Keratinocyte (primary cell): ENCODE measurements around the gene HSD11B2. TPM values are rescaled to one million over a fixed set of nuclear protein-coding genes. Genes with fewer than 3 reads are reported as not detected.

Experiments
- DNase-seq: peaks from one replicate; pipeline ENCODE4 v3.0.0-alpha.2; 2011; ENCODE audit warnings: low read depth, missing footprints, low spot score
- FAIRE-seq: peaks from 2 replicates; lab custom pipeline; 2011; peaks lifted over from hg19 to GRCh38; lab: Jason Lieb, UNC
- H2AFZ ChIP-seq: 2 replicates; pipeline ENCODE4 v1.6.0; 2012; ENCODE audit warnings: low read length, control low read depth, inconsistent platforms; ENCODE audit not compliant: control insufficient read depth
- H3K27ac ChIP-seq: 2 replicates; pipeline ENCODE4 v1.5.1; 2011; ENCODE audit warnings: low read length; ENCODE audit not compliant: control insufficient read depth, insufficient read depth
- H3K27me3 ChIP-seq: 3 replicates; pipeline ENCODE4 v1.6.0; 2011; ENCODE audit warnings: low read length; ENCODE audit not compliant: control insufficient read depth, insufficient read depth; ENCODE audit errors: extremely low read depth
- H3K36me3 ChIP-seq, 2 experiments: 2 replicates in 1 of 2; 3 replicates in 1 of 2; pipeline ENCODE4 v1.5.1; 2011; ENCODE audit warnings: low read length in 2 of 2, mild to moderate bottlenecking in 1 of 2; ENCODE audit not compliant: control insufficient read depth in 2 of 2, insufficient read depth in 2 of 2; ENCODE audit errors: extremely low read depth in 1 of 2
- H3K4me1 ChIP-seq: 3 replicates; pipeline ENCODE4 v1.5.1; 2011; ENCODE audit warnings: low read length; ENCODE audit not compliant: control insufficient read depth, insufficient read depth; ENCODE audit errors: extremely low read depth
- H3K4me2 ChIP-seq: 3 replicates; pipeline ENCODE4 v1.6.0; 2011; ENCODE audit warnings: low read depth, low read length; ENCODE audit not compliant: control insufficient read depth, insufficient read depth; ENCODE audit errors: extremely low read depth
- H3K4me3 ChIP-seq, 3 experiments: fragments of 200-600 bp in 1 of 3; sonication (generic) in 1 of 3; 2 replicates in 2 of 3; 3 replicates in 1 of 3; pipeline ENCODE4 v1.5.1; 2011 to 2016; ENCODE audit warnings: low read length in 3 of 3, mild to moderate bottlenecking in 3 of 3, control low read depth in 2 of 3, inconsistent platforms in 1 of 3, low read depth in 1 of 3, mixed read lengths in 1 of 3, mixed run types in 1 of 3, moderate library complexity in 1 of 3; ENCODE audit not compliant: control insufficient read depth in 2 of 3, insufficient read depth in 2 of 3; ENCODE audit errors: extremely low read depth in 1 of 3
- H3K79me2 ChIP-seq: 2 replicates; pipeline ENCODE4 v1.6.0; 2012; ENCODE audit warnings: low read length; ENCODE audit not compliant: control insufficient read depth, insufficient read depth
- H3K9ac ChIP-seq: 3 replicates; pipeline ENCODE4 v1.6.0; 2011; ENCODE audit warnings: low read length; ENCODE audit not compliant: control insufficient read depth, insufficient read depth; ENCODE audit errors: extremely low read depth
- H3K9me1 ChIP-seq: 3 replicates; pipeline ENCODE4 v1.6.0; 2011; ENCODE audit warnings: low read length; ENCODE audit not compliant: control insufficient read depth, insufficient read depth; ENCODE audit errors: extremely low read depth
- H3K9me3 ChIP-seq: 2 replicates; pipeline ENCODE4 v1.5.1; 2012; ENCODE audit warnings: low read depth, low read length; ENCODE audit not compliant: control insufficient read depth
- H4K20me1 ChIP-seq: 3 replicates; pipeline ENCODE4 v1.6.0; 2011; ENCODE audit warnings: low read length; ENCODE audit not compliant: control insufficient read depth, insufficient read depth; ENCODE audit errors: extremely low read depth
- CTCF ChIP-seq, 3 experiments: IDR thresholded peaks in 1 of 3; conservative IDR thresholded peaks in 1 of 3; optimal IDR thresholded peaks in 1 of 3; 2 replicates in 2 of 3; 3 replicates in 1 of 3; pipeline versions ENCODE3 to v1.5.1; 2011; ENCODE audit warnings: low read length in 3 of 3, mild to moderate bottlenecking in 3 of 3, moderate library complexity in 2 of 3, control low read depth in 1 of 3, inconsistent platforms in 1 of 3; ENCODE audit not compliant: insufficient read depth in 2 of 3; ENCODE audit errors: extremely low read depth in 1 of 3
- EZH2 ChIP-seq: IDR thresholded peaks from one replicate; pipeline ENCODE4 v1.6.1; 2012; ENCODE audit warnings: inconsistent platforms, mild to moderate bottlenecking, low read length, moderate library complexity
- dilution Hi-C: fragments of 300-500 bp; cut with MboI; formaldehyde crosslinking; loops from one replicate; pipeline ENCODE4 v1.7.0; 2020; ENCODE audit warnings: low sequenced_read_pairs; ENCODE audit not compliant: extremely low pct_ligation_motif_present
- polyA plus RNA-seq, 5 experiments: library from polyadenylated mRNA; depleted of rRNA in 3 of 5; stranded (reverse) in 3 of 5; stranded (forward) in 1 of 5; unstranded in 1 of 5; fragments of >200 nt; gene quantifications; 1 replicate in 1 of 5; 2 replicates in 3 of 5; 3 replicates in 1 of 5; pipeline versions ENCODE4 v1.2.1 to v1.2.3, GENCODE V29; 2011 to 2012; ENCODE audit warnings: missing spikeins in 2 of 5, low read depth in 1 of 5, low replicate concordance in 1 of 5

Gene HSD11B2
- polyA plus RNA-seq, 1 donor (not counting 4 experiments of a cell fraction or from before 2014, with no cell fraction given): 0.93 TPM

- no peaks in the 10 kb centered on the region for H3K9me3 ChIP-seq
- peak within 1 kb of the TSS; percentile 94 for H3K4me2 ChIP-seq
- no peak within 1 kb of the TSS for H3K27ac ChIP-seq
- H3K9ac ChIP-seq: no peak within 1 kb of the TSS
- H3K27me3 ChIP-seq: no peaks in the 10 kb centered on the region
- no peak for TF ChIP-seq CTCF (optimal IDR thresholded peaks at IDR 0.05 in 1 of 3, IDR thresholded peaks at IDR 0.05 in 1 of 3, conservative IDR thresholded peaks at IDR 0.05 in 1 of 3; ENCODE audit: extremely low read depth in 1 of 3, insufficient read depth in 2 of 3, low read length in 3 of 3)
- TF ChIP-seq EZH2: no peak
- DNase-seq (no peak), FAIRE-seq (no peak)
- H3K36me3 ChIP-seq: no peaks in the 10 kb centered on the region
- dilution Hi-C loops: no loop called here
- H3K79me2 ChIP-seq: peaks cover 26% of the 10 kb centered on the region
- H3K4me3 ChIP-seq: peak within 1 kb of the TSS in 1 of 3 experiments; percentile 83
- peaks cover 17% of the 10 kb centered on the region for H3K4me1 ChIP-seq
- no peaks in the 10 kb centered on the region for H3K9me1 ChIP-seq
- no peak within 1 kb of the TSS for H2AFZ ChIP-seq
- H4K20me1 ChIP-seq: no peaks in the 10 kb centered on the region
Measured at GRCh38 chr16:67483150-67483549, 52.2 kb downstream of the HSD11B2 start, which contains the start of gene AGRP. Gene AGRP, minus strand, starts transcription at chr16:67483547. Its CDS starts 149 bp downstream, at chr16:67483398.

GRCh38 chr16:67483731-67484525 is 53.0 kb downstream of the HSD11B2 start:
- Histone ChIP-seq H3K9me1 (no peaks in the 10 kb centered on the region), H3K4me3 (no peak overlapping the region), H3K27ac (no peak overlapping the region), H4K20me1 (no peaks in the 10 kb centered on the region), H3K9me3 (no peaks in the 10 kb centered on the region), H3K9ac (no peak overlapping the region), H3K4me1 (peaks cover 17% of the 10 kb centered on the region), H3K36me3 (no peaks in the 10 kb centered on the region), H3K4me2 (no peak overlapping the region), H2AFZ (no peak overlapping the region), H3K79me2 (peaks cover 20% of the 10 kb centered on the region), H3K27me3 (no peaks in the 10 kb centered on the region)
- TF ChIP-seq CTCF (optimal IDR thresholded peaks at IDR 0.05 in 1 of 3, IDR thresholded peaks at IDR 0.05 in 1 of 3, conservative IDR thresholded peaks at IDR 0.05 in 1 of 3; ENCODE audit: extremely low read depth in 1 of 3, insufficient read depth in 2 of 3, low read length in 3 of 3): no peak
- no peak for TF ChIP-seq EZH2
- FAIRE-seq (no peak), DNase-seq (no peak)
- dilution Hi-C loops: no loop called here
